Stimulated activated CD4-positive, alpha-beta T cell treated with anti-CD3 and anti-CD28 coated beads, TNF-alpha, amount 100 ng/mL, for 48 hours (primary cell): ENCODE measurements around the gene STAM2.
"Not testable (repeated sequence)": the region's sequence is repeated elsewhere in the genome, so short reads cannot be mapped to it uniquely, and the experiment has no call there.

ENCODE experiments used
- DNase-seq, 3 donors: peaks; one replicate each; pipeline ENCODE4 v3.0.0-alpha.2; 2020; ENCODE audit warnings: low read depth in 3 of 3

The STAM2 gene

DNA sequence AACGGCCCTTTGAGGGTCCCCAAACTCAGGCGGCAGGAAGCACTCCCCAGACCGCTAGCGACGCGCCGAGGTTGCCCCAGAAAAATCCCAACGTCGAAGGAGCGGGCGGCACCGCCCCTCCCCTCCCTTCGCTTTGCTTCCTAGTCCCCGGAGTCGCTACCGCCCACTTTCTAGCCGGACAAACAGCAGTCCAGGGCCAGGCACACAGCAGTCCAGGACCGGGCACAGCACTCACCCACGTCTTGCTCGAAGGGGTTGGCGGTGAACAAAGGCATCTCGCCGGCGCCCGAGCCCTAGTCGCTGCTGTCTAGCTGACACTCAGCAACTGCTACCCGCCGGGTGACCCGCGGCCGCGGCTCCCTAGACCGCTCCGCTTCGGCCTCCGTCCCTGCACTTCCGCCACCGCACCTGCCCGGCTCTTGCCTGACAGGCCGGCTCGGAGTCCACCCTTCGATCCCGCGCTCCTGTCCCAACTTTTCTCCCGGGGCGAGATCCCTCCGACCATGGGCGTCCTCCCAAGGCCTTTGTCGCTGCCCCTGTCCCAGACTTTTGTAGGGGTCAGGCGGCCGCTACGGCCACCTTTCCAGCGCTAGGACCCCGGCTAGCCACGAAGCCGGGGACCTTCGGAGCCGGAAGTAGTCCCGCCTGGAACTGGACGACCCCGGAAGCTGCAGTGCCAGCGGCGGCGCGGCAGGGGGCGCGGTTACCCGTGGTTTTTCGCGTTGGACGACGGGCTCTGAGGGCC lies at the start of gene STAM2:
Gene STAM2, minus strand, starts transcription at position 396 of the 745 bp plus-strand sequence. Its CDS starts 121 bp downstream, at position 275.
- peak; percentile 86 to 89 (median 89) for DNase-seq

DNA sequence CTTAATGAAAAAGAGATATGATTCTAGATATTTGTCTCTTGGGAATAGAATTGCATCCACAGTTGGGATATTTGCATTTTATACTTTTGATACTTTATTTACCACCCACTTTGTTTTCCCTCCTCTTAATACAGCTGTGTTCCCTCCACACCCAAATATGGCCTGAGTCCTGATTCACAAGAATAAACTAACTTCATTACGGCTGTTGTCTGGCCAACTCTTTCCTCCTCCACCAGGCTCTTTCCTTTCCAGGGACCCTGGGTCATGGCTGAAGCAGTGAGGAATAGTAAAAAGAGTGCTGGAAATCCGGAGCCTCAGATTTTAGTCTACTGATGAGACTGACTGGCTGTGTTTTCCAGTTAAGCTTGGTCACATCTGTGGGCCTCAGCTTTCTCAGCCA lies 48.4 kb upstream of the STAM2 start:
- DNase-seq = no peak

DNA sequence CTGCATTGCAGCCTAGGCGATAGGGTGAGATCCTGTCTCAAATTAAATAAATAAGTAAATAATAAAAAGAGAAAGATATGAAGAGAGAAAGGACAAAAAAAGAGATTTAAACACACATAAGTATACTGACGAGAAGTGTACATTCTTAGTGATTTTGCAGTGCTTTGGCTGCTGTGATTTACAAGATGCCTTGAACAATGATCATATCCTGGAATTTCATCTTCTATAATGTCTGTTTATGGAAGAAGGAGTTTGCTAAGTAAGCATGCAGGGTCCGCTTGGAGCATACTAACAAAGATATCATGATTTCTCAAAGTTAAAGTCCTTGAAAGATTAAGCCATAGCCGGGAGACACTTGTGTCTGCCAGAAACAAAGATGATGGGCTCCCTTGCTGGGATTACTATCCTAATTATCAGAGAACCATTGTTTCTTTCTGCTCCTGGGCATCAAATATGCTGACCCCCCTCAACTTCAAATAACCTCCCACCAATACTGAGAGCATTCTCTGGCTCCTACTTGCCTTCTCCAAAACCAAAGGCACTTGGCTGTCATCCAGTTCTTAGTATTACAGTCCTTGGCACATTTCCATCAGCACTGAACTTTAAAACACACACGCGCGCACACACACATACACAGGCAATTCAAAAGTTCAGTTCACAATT lies 47.5 kb upstream of the STAM2 start:
- no peak for DNase-seq

DNA sequence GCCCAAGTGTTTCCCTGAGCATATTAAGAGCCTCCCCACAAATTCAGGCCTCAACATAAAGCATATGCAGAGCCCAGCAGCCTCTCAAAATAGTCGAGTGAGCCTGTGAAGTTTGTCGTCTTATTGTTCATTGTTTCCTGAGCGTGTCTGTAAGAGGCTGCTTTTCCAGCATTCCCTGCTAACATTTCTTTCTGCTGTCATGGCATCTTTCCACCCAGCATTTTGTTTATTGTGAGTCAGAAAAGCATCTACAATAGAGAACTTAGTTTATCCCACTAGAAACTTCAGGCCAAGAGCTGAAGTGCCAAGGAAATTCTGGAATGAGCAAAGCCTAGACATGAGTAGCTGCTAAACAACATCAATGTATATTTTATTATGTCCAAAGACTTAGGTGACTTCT lies 46.3 kb upstream of the STAM2 start:
- no peak for DNase-seq

DNA sequence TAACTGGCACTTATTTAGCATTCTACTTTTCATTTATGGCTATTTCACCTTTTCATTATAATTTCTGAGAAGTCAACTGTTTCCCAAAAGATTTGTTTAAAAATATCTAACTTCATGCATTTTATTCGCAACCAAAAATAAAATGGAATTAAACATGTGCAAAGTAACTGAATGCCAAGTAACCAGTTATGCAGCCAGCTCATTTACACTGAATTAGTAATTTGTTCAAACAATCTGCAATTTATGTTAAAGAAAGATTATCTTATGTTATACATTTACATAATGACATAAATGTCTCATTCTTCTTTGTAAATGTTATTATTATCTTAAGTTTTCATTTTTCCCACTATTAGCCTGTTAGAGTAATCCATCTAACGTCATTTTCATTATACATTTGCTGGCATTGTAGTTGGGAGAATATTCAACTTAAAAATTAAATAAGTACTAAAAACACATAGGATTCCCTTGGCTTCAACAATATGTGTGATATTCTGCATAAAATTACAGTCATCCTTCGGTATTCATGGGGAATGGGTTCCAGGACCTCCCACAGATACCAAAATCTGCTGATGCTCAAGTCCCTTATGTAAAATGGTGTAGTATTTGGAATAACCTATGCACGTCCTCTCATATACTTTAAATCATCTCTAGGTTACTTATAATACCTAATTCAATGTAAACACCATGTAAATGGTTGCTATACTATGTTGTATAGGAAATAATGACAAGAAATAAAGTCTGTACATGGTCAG lies 43.7 kb upstream of the STAM2 start:
- no peak for DNase-seq

DNA sequence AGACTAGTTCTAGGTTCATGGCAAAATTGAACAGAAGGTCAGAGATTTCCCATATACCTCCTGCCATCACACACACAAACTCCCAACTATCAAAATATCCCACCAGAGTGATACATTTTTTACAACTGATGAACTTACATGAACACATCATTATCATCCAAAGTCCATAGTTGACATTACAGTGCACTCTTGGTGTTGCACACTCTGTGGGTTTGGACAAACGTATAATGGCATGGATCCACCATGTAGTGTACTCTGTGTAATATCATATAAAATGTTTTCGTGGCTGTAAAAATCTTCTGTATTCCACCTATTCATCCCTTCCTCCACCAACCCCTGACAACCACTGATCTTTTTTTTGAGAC lies 25.9 kb upstream of the STAM2 start:
- no peak for DNase-seq

DNA sequence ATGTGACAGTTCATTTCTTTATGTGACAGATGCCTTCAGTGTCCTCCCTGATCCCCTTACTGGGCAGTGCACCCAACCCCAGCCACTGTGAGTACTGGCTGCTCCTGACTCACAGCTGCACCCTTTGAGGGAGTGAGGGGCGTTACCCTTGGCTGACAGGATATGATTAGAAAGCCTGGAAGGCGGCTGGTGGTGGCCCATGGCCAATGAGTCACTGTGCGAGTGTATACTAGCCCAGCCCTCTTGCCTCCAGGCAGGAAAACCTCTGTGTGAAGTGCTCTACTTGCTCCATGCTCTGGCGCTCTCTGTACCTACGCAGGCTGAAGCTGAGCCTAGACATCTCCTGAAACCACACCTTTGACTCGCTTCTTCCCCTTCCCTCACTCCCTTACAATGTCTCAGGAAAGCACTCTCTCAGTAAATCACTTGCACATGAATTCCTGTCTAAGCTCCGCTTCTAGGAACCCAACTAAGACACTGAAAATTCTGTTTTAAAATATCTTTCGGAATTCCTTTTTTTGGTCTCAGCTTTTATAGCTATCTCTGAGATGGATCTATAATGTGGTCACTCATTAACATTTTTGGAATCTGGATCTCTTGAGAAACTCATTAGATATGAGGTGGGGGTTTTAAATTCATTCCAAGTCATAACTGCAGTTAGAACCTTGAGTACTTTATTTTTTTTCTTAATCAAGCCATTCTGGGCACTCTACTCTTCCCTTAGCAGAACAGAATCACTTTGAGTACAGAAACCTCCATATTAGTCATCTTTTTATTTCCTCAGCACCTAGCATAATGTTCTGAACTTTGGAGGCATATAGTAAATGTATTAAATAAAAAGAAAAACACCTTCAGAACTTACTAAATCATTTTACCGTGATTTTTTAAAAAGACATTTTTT lies 25.3 kb upstream of the STAM2 start:
- DNase-seq = peak in 2 of 3 donors; percentile 10 to 27

DNA sequence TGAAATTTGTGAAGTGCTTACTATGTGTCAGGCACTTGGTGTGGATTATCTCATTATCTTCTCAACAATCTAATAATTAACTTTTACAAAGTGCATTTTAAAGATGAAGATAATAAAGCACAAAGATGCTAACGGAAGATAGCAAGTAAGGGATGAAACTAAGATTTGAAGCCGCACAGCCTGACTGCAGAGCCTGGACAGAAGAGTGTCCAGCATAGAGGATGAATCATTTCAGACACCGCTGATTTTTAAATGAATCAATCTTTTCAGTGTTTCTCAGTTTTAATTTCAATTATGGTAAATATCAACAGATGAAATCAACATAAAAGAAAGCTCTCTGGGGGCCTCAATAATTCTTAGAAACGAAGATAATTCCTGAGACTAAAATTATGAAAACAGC lies 24.5 kb upstream of the STAM2 start:
- DNase-seq = no peak

DNA sequence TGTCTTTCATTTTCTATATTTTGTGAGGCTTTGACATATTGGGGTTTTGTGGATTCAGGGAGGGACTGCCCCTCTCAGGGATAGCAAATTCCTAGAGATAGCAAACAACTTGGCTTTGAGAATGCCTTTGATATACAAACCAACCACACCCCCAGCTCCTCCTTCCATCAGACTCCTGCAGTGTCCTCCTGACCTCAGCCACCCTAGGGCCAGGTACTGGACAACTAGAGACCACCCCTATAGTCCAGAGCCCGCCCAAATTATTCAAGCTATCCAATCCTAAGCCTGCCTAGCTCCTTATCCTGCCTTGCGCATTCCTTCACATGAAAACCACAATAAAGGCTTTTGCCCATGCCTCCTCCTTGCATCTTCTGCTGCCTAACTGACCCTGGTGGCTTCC lies 22.9 kb upstream of the STAM2 start:
- no peak for DNase-seq

DNA sequence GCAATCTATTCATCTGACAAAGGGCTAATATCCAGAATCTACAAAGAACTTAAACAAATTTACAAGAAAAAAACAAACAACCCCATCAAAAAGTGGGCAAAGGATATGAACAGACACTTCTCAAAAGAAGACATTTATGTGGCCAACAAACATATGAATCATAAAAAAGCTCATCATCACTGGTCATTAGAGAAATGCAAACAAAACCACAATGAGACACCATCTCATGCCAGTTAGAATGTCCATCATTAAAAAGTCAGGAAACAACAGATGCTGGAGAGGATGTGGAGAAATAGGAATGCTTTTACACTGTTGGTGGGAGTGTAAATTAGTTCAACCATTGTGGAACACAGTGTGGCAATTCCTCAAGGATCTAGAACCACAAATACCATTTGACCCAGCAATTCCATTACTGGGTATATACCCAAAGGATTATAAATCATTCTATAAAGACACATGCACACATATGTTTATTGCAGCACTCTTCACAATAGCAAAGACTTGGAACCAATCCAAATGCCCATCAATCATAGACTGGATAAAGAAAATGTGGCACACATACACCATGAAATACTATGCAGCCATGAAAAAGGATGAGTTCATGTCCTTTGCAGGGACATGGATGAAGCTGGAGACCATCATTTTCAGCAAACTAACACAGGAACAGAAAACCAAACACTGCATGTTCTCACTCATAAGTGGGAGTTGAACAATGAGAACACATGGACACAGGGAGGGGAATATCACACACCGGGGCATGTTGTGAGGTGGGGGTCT lies 22.1 kb upstream of the STAM2 start:
- DNase-seq = not testable (repeated sequence)

DNA sequence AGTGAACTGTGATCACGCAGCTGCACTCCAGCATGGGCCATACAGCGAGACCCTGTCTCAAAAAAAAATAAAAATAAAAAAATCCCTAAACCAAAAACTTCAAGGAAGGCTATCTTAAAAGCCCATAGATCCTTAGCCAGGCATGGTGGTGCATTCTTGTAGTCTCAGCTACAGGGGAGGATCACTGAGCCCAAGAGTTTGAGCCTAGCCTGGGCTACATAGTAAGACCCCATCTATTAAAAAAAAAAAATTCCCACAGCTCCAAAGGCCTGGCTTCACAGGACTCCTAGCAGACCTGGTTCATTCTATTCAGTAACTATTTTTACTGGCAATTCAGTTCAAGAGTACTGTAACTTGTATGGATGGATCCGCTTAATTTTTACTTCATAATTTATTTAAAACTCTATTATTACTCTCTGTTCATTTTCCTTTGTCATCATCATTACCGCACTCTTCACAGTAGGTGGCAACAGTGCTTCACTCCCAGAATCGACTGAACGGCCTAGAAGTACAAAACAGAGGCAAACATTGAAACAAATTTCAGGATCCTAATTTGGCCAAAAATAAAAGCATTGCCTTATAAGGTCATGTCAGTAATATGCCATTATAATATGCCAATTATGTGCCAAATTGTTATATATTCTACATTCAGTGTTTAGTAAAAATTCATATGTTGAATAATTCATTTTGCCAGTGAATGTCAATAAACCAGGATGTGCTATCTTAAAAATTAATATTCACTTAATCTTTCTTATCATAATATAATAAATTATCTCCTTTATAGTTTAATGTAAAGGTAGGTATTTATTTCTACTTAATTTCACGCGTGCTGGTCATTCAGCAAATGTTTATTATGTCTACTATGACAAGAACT lies 14.3 kb upstream of the STAM2 start:
- no peak for DNase-seq

DNA sequence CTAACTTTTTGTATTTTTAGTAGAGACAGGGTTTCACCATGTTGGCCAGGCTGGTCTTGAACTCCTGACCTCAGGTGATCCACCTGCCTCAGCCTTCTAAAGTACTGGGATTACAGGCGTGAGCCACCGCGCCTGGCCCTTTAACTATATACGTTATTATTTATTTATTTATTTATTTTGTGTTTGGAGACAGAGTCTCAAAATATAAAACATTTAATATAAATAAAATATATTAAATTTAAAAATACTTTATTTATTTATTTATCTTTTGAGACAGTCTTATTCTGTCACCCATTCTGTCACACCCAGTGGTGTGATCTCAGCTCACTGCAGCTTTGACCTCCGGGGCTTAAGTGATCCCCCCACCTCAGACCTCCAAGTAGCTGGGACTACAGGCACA lies 11.2 kb upstream of the STAM2 start:
- not testable (repeated sequence) for DNase-seq

DNA sequence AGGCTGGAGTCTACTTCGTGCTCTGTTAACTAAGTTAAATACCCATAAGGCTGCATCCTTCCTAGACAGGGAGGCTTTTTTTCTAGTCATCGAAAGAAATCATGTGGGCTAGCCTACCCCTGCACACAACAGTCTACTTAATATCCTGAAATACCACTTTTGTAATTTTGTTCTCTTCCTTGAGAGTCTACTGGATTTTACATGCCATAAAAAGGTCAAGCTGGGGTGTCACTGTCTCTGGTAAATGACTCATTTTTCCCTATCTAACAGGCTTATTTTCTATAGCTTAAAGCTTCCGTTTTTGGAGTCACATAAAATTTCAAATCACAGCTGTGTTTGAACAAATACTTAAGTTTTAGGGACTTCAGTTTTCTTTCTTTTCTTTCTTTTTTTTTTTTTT lies 10.7 kb upstream of the STAM2 start:
- no peak for DNase-seq

DNA sequence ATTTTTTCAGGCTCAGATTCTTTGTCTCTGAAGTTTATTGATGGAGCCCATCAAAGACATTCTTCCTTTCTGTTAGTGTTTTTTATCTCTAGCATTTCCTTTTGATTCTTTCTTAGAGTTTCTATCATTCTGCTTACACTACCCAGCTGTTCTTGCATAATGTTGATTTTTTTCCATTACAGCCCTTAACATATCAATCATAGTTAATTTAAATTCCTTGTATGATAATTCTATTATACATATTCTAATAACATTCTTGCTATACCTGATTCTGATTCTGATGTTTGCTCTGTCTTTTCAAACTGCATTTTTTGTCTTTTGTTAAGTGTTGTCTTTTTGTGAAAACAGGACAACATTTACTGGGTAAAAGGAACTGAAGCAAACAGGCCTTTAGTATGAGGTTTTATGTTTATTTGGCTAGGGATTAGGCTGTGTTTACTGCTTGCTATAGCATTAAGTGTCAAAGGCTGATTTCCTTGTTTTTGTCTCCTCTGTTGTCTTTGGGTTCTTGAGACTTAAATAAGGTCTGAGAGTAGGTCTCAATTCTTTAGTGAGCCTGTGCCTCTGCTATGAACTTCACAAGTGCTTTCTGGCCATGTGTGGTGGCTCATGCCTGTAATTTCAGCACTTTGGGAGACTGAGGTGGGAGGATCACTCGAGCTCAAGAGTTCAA lies 8.0 kb upstream of the STAM2 start:
- no peak for DNase-seq

DNA sequence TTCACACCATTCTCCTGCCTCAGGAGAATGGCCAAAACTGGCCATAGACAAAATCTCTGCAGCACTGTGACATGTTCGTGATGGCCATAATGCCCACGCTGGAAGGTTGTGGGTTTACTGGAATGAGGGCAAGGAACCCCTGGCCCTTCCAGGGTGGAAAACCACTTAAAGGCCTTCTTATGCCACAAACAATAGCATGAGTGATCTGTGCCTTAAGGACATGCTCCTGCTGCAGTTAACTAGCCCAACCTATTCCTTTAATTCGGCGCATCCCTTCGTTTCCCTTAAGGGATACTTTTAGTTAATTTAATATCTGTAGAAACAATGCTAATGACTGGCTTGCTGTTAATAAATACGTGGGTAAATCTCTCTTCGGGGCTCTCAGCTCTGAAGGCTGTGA lies 2.1 kb upstream of the STAM2 start:
- not testable (repeated sequence) for DNase-seq

DNA sequence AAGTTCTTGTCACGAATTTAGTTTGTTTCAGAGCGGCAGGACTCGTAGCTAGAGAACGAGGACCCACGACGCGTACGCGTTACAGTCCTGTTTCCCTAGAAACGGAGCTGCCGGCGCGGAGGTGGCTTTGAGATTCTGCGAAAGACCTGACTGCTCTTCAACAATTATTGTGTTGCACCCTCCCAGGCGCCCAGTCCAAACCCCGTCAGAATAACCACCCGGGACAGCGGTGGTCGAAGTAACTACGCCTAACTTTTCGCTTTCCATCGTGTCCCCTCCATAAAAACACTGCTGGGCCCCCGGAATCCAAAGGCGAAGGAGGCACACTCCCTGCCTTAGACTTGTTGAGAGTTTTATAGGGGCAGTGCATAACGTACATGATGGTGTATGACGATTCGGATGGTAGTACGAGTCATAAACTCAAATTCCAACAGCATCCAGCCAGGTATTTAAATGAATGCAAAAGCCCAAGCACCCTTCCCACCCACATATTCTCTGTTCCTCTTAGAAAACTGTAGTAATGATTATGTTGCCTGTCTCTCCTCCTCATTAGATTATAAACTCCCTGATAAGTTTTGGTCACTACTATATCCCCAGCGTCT lies 651 bp upstream of the STAM2 start:
- no peak for DNase-seq

DNA sequence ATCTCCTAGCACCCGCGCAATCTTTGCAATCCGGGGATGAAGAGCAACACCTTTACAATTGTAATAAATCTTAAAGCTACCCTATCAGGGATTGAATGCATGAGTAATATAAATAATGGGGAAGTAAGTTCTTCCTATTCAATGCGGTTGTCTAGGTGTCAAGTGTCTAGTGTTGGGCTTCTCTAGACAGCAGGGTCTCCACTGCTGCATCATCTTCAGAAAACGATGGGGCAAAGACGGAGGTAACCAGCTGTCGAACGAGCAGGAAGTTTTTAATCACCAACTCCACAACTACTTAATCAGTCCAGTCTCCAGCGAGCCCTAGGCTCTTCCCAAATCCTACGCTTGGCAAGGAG lies 573 bp downstream of the STAM2 start:
- DNase-seq = no peak

DNA sequence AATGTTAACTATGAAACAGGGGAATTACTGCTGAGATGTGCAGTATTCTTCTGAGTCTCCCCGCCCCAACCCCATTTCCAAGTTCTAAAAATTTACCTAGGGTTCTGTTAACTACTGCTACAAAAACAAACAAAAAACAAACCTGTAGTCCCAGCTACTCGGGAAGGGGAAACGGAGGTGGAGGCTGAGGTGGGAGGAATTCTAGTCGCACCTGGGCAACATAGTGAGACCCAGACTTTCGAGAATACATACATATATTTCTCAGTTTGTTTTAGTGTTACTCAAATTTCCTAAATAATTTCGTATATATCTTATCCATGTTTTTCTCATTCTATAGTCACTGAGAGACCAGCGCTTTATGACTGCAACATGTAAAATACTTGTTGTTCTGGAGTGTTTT lies 989 bp downstream of the STAM2 start:
- no peak for DNase-seq

DNA sequence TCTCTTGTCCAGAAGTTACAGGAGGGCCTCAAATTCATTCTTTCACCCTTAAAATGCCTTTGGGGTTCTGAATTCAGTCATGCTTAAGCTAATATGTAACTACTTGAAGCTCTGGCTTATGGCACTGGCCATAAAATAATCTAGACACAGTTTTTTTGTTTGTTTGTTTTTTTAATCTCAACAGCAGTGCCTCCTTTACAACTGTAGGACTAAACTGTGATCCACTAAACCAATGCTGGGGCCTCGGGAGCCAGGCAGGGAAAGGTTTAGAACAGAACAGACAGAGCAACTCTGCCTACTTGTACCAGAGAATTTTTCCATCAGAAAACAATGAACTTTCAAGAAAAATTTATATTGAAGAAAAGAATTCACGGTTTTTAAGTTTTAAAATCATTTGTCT lies 1.7 kb downstream of the STAM2 start:
- DNase-seq = no peak
